ENCODE data around the gene CYP24A1.

Gene CYP24A1

GRCh38 chr20:54173653-54174456, at the start of gene CYP24A1:
CYP24A1 (minus strand) TSS chr20:54173986; CDS start chr20:54173579, 407 bp downstream.
- DNase-seq (ENCODE audit: low read depth in 2 of 3, low spot score in 1 of 3) = no peak

- DNase-seq (ENCODE audit: low read depth in 2 of 3, low spot score in 1 of 3) = no peak
Observed at GRCh38 chr20:54223285-54223684, 49.5 kb upstream of the CYP24A1 start.

GRCh38 chr20:54221996-54222890, 48.5 kb upstream of the CYP24A1 start:
- no peak for DNase-seq (ENCODE audit: low read depth in 2 of 3, low spot score in 1 of 3)

- DNase-seq (ENCODE audit: low read depth in 2 of 3, low spot score in 1 of 3) = no peak
Observed at GRCh38 chr20:54221353-54221752, 47.6 kb upstream of the CYP24A1 start.

GRCh38 chr20:54220722-54221121, 46.9 kb upstream of the CYP24A1 start:
- DNase-seq (ENCODE audit: low read depth in 2 of 3, low spot score in 1 of 3) = no peak

GRCh38 chr20:54219751-54220426, 46.1 kb upstream of the CYP24A1 start:
- no peak for DNase-seq (ENCODE audit: low read depth in 2 of 3, low spot score in 1 of 3)

GRCh38 chr20:54218470-54218869, 44.7 kb upstream of the CYP24A1 start:
- DNase-seq (ENCODE audit: low read depth in 2 of 3, low spot score in 1 of 3) = no peak

GRCh38 chr20:54217762-54218161, 44.0 kb upstream of the CYP24A1 start:
- DNase-seq (ENCODE audit: low read depth in 2 of 3, low spot score in 1 of 3) = no peak

GRCh38 chr20:54215157-54215789, 41.5 kb upstream of the CYP24A1 start:
- no peak for DNase-seq (ENCODE audit: low read depth in 2 of 3, low spot score in 1 of 3)

- DNase-seq (ENCODE audit: low read depth in 2 of 3, low spot score in 1 of 3) = no peak
Observed at GRCh38 chr20:54214566-54214965, 40.8 kb upstream of the CYP24A1 start.

GRCh38 chr20:54212871-54213270, 39.1 kb upstream of the CYP24A1 start:
- DNase-seq (ENCODE audit: low read depth in 2 of 3, low spot score in 1 of 3) = no peak

- no peak for DNase-seq (ENCODE audit: low read depth in 2 of 3, low spot score in 1 of 3)
Observed at GRCh38 chr20:54212226-54212625, 38.4 kb upstream of the CYP24A1 start.

GRCh38 chr20:54209216-54209813, 35.5 kb upstream of the CYP24A1 start:
- DNase-seq (ENCODE audit: low read depth in 2 of 3, low spot score in 1 of 3) = no peak

GRCh38 chr20:54208548-54209176, 34.9 kb upstream of the CYP24A1 start:
- no peak for DNase-seq (ENCODE audit: low read depth in 2 of 3, low spot score in 1 of 3)

- DNase-seq (ENCODE audit: low read depth in 2 of 3, low spot score in 1 of 3) = peak; percentile 71 to 79 (median 73)
Observed at GRCh38 chr20:54207743-54208547, 34.2 kb upstream of the CYP24A1 start, which contains the start of gene PFDN4. PFDN4 (plus strand) TSS chr20:54208087; CDS start chr20:54208101, 14 bp downstream.

- no peak for DNase-seq (ENCODE audit: low read depth in 2 of 3, low spot score in 1 of 3)
Observed at GRCh38 chr20:54207053-54207742, 33.4 kb upstream of the CYP24A1 start.

GRCh38 chr20:54205450-54205849, 31.7 kb upstream of the CYP24A1 start:
- DNase-seq (ENCODE audit: low read depth in 2 of 3, low spot score in 1 of 3) = peak in 1 of 3 donors; percentile 17

GRCh38 chr20:54204481-54204880, 30.7 kb upstream of the CYP24A1 start:
- DNase-seq (ENCODE audit: low read depth in 2 of 3, low spot score in 1 of 3) = no peak

GRCh38 chr20:54204063-54204462, 30.3 kb upstream of the CYP24A1 start:
- no peak for DNase-seq (ENCODE audit: low read depth in 2 of 3, low spot score in 1 of 3)

All from stimulated activated CD4-positive, alpha-beta T cell treated with anti-CD3 and anti-CD28 coated beads, Interleukin-12 subunit alpha, Interleukin-12 subunit beta, amount 100 ng/mL, for 48 hours (primary cell).